ENCODE results near the gene EPHA6.

The EPHA6 gene

DNA sequence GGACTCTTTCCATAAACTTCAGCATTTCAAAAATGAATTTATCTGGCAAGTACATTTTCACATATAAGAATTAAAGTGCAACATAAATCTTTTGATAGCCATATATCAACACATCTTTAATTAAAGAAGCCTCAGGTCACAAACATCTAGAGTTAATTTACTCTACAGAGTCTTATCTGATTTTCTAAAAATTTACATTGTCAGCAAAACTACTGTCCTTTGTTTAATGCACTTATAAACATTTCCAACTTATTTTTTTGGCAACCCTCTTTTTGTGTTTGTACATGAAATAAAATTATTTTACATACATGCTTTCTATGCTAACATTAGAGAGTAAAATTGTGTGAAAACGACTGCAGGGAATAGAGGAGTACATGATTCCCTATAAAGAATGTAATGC is 533.4 kb downstream of the EPHA6 start:
- WGBS (ENCODE audit: insufficient coverage, insufficient read length): no CpG with 5 or more reads among the region's 1 CpG
- Histone ChIP-seq H3K9me3 (ENCODE audit: control insufficient read depth, insufficient read depth, low read length) (no peaks in the 10 kb centered on the region), H3K27me3 (ENCODE audit: control insufficient read depth, insufficient read depth, low read length) (no peaks in the 10 kb centered on the region), H3K4me1 (ENCODE audit: control insufficient read depth, insufficient read depth, low read length) (no peaks in the 10 kb centered on the region), H3K27ac (ENCODE audit: low read length) (no peak overlapping the region), H3K4me3 (ENCODE audit: low read length) (no peak overlapping the region), H3K36me3 (ENCODE audit: control insufficient read depth, insufficient read depth, low read length) (no peaks in the 10 kb centered on the region)
- DNase-seq (ENCODE audit: low read depth, low spot score): no peak

DNA sequence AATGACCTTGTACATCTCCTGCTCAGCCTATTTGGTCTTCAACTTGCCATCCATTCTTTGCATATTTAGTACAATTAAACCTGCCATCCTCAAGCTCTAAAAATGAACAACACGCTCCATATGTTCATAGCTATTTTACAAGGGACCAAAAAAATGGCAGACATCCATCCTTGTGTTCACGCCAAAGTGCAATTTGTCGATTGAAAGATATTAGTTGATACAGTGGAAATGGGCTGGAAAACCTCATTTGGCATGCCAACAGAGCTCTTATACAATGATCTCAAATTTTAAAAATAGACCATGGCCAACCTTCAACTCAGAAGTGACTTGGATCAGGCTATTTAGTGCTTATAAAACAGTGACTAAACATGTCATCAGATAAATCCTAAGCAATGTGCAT is 536.6 kb downstream of the EPHA6 start:
- H3K27ac ChIP-seq (ENCODE audit: low read length): no peak overlapping the region
- no peak overlapping the region for H3K4me3 ChIP-seq (ENCODE audit: low read length)
- WGBS (ENCODE audit: insufficient coverage, insufficient read length): no CpG with 5 or more reads among the region's 3 CpGs
- H3K4me1 ChIP-seq (ENCODE audit: control insufficient read depth, insufficient read depth, low read length): no peaks in the 10 kb centered on the region
- H3K36me3 ChIP-seq (ENCODE audit: control insufficient read depth, insufficient read depth, low read length): no peaks in the 10 kb centered on the region
- DNase-seq (ENCODE audit: low read depth, low spot score): no peak
- H3K27me3 ChIP-seq (ENCODE audit: control insufficient read depth, insufficient read depth, low read length): no peaks in the 10 kb centered on the region
- H3K9me3 ChIP-seq (ENCODE audit: control insufficient read depth, insufficient read depth, low read length): no peaks in the 10 kb centered on the region

DNA sequence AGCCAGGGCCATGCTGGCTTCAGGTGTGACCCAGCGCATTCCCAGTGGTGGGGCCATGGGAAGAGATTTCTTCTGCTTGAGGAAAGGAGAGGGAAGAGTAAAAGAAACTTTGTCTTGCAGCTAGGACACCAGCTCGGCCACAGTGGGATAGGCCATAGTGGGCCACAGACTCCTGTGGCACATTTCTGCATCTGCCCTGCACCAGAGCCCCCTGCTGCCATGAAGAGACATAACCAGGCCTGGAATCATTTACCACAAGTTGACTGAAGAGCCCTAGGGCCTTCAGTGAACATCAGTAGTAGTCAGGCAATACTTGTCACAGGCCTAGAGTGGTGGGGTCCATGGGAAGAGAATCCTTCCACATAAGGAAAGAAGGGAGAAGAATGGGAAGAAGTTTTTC is 538.8 kb downstream of the EPHA6 start:
- no peak for DNase-seq (ENCODE audit: low read depth, low spot score)
- H3K4me1 ChIP-seq (ENCODE audit: control insufficient read depth, insufficient read depth, low read length): no peaks in the 10 kb centered on the region
- no peak overlapping the region for H3K4me3 ChIP-seq (ENCODE audit: low read length)
- no peaks in the 10 kb centered on the region for H3K36me3 ChIP-seq (ENCODE audit: control insufficient read depth, insufficient read depth, low read length)
- H3K27ac ChIP-seq (ENCODE audit: low read length): no peak overlapping the region
- no CpG with 5 or more reads among the region's 2 CpGs for WGBS (ENCODE audit: insufficient coverage, insufficient read length)
- no peaks in the 10 kb centered on the region for H3K27me3 ChIP-seq (ENCODE audit: control insufficient read depth, insufficient read depth, low read length)
- H3K9me3 ChIP-seq (ENCODE audit: control insufficient read depth, insufficient read depth, low read length): no peaks in the 10 kb centered on the region

GRCh38 chr3:97359977-97360376 is 545.6 kb downstream of the EPHA6 start:
- Histone ChIP-seq H3K27me3 (ENCODE audit: control insufficient read depth, insufficient read depth, low read length) (no peaks in the 10 kb centered on the region), H3K4me1 (ENCODE audit: control insufficient read depth, insufficient read depth, low read length) (no peaks in the 10 kb centered on the region), H3K27ac (ENCODE audit: low read length) (no peak overlapping the region), H3K36me3 (ENCODE audit: control insufficient read depth, insufficient read depth, low read length) (no peaks in the 10 kb centered on the region), H3K9me3 (ENCODE audit: control insufficient read depth, insufficient read depth, low read length) (no peaks in the 10 kb centered on the region), H3K4me3 (ENCODE audit: low read length) (no peak overlapping the region)
- WGBS (ENCODE audit: insufficient coverage, insufficient read length): no CpG with 5 or more reads among the region's 2 CpGs
- DNase-seq (ENCODE audit: low read depth, low spot score): no peak

- no peak for DNase-seq (ENCODE audit: low read depth, low spot score)
- no peaks in the 10 kb centered on the region for H3K4me1 ChIP-seq (ENCODE audit: control insufficient read depth, insufficient read depth, low read length)
- no peaks in the 10 kb centered on the region for H3K9me3 ChIP-seq (ENCODE audit: control insufficient read depth, insufficient read depth, low read length)
- H3K27me3 ChIP-seq (ENCODE audit: control insufficient read depth, insufficient read depth, low read length): no peaks in the 10 kb centered on the region
- no peak overlapping the region for H3K4me3 ChIP-seq (ENCODE audit: low read length)
- no peaks in the 10 kb centered on the region for H3K36me3 ChIP-seq (ENCODE audit: control insufficient read depth, insufficient read depth, low read length)
- no peak overlapping the region for H3K27ac ChIP-seq (ENCODE audit: low read length)
- WGBS (ENCODE audit: insufficient coverage, insufficient read length): no CpG with 5 or more reads among the region's 3 CpGs
Observed at GRCh38 chr3:97360804-97361203, 546.4 kb downstream of the EPHA6 start.

DNA sequence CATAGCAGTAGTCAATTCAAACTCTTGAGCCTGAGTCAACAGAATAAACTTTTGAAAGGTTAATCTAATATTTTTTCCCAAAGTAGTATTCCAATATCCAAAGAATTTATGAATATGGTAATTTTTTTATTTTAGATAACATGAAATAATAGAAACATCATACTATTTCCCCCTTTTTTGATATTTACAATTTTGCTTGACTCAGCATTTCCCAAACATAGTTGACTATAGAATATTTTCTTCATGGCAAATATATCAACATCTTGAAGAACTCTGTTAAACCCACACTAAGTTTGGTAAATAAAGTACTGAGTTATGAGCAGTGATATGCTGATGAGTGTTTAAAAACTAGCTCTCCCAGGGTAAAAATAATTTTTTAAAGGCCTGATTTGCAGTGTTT is 570.2 kb downstream of the EPHA6 start:
- peaks cover 4% of the 10 kb centered on the region for H3K9me3 ChIP-seq (ENCODE audit: control insufficient read depth, insufficient read depth, low read length)
- no peak overlapping the region for H3K27ac ChIP-seq (ENCODE audit: low read length)
- no peaks in the 10 kb centered on the region for H3K27me3 ChIP-seq (ENCODE audit: control insufficient read depth, insufficient read depth, low read length)
- H3K36me3 ChIP-seq (ENCODE audit: control insufficient read depth, insufficient read depth, low read length): no peaks in the 10 kb centered on the region
- no peak overlapping the region for H3K4me3 ChIP-seq (ENCODE audit: low read length)
- no peak for DNase-seq (ENCODE audit: low read depth, low spot score)
- 0 out of 2 replicates have a peak, but pooled peaks cover 2% of the 10 kb centered on the region for H3K4me1 ChIP-seq (ENCODE audit: control insufficient read depth, insufficient read depth, low read length)

GRCh38 chr3:97388774-97389173 is 574.4 kb downstream of the EPHA6 start:
- H3K9me3 ChIP-seq (ENCODE audit: control insufficient read depth, insufficient read depth, low read length): peaks cover 4% of the 10 kb centered on the region
- 0 out of 2 replicates have a peak, but pooled peaks cover 2% of the 10 kb centered on the region for H3K4me1 ChIP-seq (ENCODE audit: control insufficient read depth, insufficient read depth, low read length)
- no peak for DNase-seq (ENCODE audit: low read depth, low spot score)
- no CpG with 5 or more reads among the region's 1 CpG for WGBS (ENCODE audit: insufficient coverage, insufficient read length)
- no peaks in the 10 kb centered on the region for H3K27me3 ChIP-seq (ENCODE audit: control insufficient read depth, insufficient read depth, low read length)
- H3K27ac ChIP-seq (ENCODE audit: low read length): no peak overlapping the region
- H3K36me3 ChIP-seq (ENCODE audit: control insufficient read depth, insufficient read depth, low read length): no peaks in the 10 kb centered on the region
- H3K4me3 ChIP-seq (ENCODE audit: low read length): no peak overlapping the region

GRCh38 chr3:97389936-97390335 is 575.5 kb downstream of the EPHA6 start:
- Histone ChIP-seq H3K4me3 (ENCODE audit: low read length) (no peak overlapping the region), H3K9me3 (ENCODE audit: control insufficient read depth, insufficient read depth, low read length) (peaks cover 4% of the 10 kb centered on the region), H3K27ac (ENCODE audit: low read length) (no peak overlapping the region), H3K36me3 (ENCODE audit: control insufficient read depth, insufficient read depth, low read length) (no peaks in the 10 kb centered on the region), H3K4me1 (ENCODE audit: control insufficient read depth, insufficient read depth, low read length) (0 out of 2 replicates have a peak, but pooled peaks cover 2% of the 10 kb centered on the region), H3K27me3 (ENCODE audit: control insufficient read depth, insufficient read depth, low read length) (no peaks in the 10 kb centered on the region)
- WGBS (ENCODE audit: insufficient coverage, insufficient read length): no CpG with 5 or more reads among the region's 1 CpG
- DNase-seq (ENCODE audit: low read depth, low spot score): no peak

DNA sequence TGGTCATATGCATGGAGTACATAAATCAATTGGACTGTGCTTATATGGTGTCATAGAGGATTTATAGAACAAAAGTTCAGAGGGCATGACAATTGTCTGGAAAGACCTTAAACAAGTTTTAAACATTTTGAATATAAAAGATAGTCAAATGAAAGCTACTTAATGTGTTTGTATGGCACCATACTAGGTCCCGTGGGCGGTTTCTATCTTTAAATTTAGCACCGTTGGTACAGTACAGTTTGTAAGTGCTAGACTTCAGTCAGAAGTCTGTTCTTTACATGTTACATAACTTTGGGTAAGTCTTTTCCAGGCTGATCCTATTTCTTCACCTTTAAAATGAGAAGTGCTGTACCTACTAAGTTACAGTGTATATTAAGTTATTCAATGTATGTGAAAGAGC is 576.8 kb downstream of the EPHA6 start:
- no peak for DNase-seq (ENCODE audit: low read depth, low spot score)
- H3K4me3 ChIP-seq (ENCODE audit: low read length): no peak overlapping the region
- H3K27ac ChIP-seq (ENCODE audit: low read length): no peak overlapping the region
- no CpG with 5 or more reads among the region's 3 CpGs for WGBS (ENCODE audit: insufficient coverage, insufficient read length)
- H3K27me3 ChIP-seq (ENCODE audit: control insufficient read depth, insufficient read depth, low read length): no peaks in the 10 kb centered on the region
- H3K4me1 ChIP-seq (ENCODE audit: control insufficient read depth, insufficient read depth, low read length): 0 out of 2 replicates have a peak, but pooled peaks cover 2% of the 10 kb centered on the region
- H3K9me3 ChIP-seq (ENCODE audit: control insufficient read depth, insufficient read depth, low read length): peaks cover 4% of the 10 kb centered on the region
- H3K36me3 ChIP-seq (ENCODE audit: control insufficient read depth, insufficient read depth, low read length): no peaks in the 10 kb centered on the region

GRCh38 chr3:97409612-97410011 is 595.2 kb downstream of the EPHA6 start:
- DNase-seq (ENCODE audit: low read depth, low spot score): no peak
- Histone ChIP-seq H3K4me1 (ENCODE audit: control insufficient read depth, insufficient read depth, low read length) (no peaks in the 10 kb centered on the region), H3K27ac (ENCODE audit: low read length) (no peak overlapping the region), H3K4me3 (ENCODE audit: low read length) (no peak overlapping the region), H3K27me3 (ENCODE audit: control insufficient read depth, insufficient read depth, low read length) (no peaks in the 10 kb centered on the region), H3K36me3 (ENCODE audit: control insufficient read depth, insufficient read depth, low read length) (no peaks in the 10 kb centered on the region), H3K9me3 (ENCODE audit: control insufficient read depth, insufficient read depth, low read length) (no peaks in the 10 kb centered on the region)

DNA sequence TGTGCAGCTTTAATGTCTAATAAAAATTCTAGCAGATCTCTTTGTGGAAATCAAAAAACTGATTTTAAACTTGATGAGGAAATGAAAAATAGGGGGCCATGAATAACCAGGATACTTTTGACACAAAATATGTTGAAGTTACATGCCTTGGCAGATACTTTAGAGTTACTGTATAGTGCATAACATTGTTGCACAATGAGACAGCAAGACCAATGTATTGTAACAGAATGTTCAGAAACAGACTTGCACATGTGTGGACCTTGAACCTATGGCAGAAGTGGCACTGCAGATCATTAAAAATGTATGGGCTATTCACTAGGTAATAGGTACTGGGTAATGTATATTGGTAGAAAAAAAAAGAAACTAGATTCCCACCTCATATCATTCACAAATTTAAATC is 607.2 kb downstream of the EPHA6 start:
- DNase-seq (ENCODE audit: low read depth, low spot score): no peak
- H3K4me1 ChIP-seq (ENCODE audit: control insufficient read depth, insufficient read depth, low read length): no peaks in the 10 kb centered on the region
- H3K27ac ChIP-seq (ENCODE audit: low read length): no peak overlapping the region
- H3K36me3 ChIP-seq (ENCODE audit: control insufficient read depth, insufficient read depth, low read length): no peaks in the 10 kb centered on the region
- peaks cover 1% of the 10 kb centered on the region; the same call in 1 of the 2 replicates for H3K9me3 ChIP-seq (ENCODE audit: control insufficient read depth, insufficient read depth, low read length)
- no peak overlapping the region for H3K4me3 ChIP-seq (ENCODE audit: low read length)
- no peaks in the 10 kb centered on the region for H3K27me3 ChIP-seq (ENCODE audit: control insufficient read depth, insufficient read depth, low read length)
